ENCODE measurements around the gene RNASEH2C.
"Not testable (repeated sequence)": the region's sequence is repeated elsewhere in the genome, so short reads cannot be mapped to it uniquely, and the experiment has no call there.

Gene RNASEH2C

GRCh38 chr11:65720211-65720934 lies at the start of gene RNASEH2C:
Gene RNASEH2C, minus strand, starts transcription at chr11:65720798. Its CDS starts 40 bp downstream, at chr11:65720758.
- peaks cover 42% of the 10 kb centered on the region for H3K36me3 ChIP-seq
- H3K4me3 ChIP-seq, result peak within 1 kb of the TSS; percentile 86
- H3K9me3 ChIP-seq, result no peaks in the 10 kb centered on the region
- H3K4me1 ChIP-seq, result peaks cover 27% of the 10 kb centered on the region
- no peak for TF ChIP-seq Cebpa-rat (IDR thresholded peaks at IDR 0.05)
- H3K27ac ChIP-seq, result peak within 1 kb of the TSS; percentile 91
- H4K20me1 ChIP-seq, result peaks cover 47% of the 10 kb centered on the region
- no peaks in the 10 kb centered on the region for H3K27me3 ChIP-seq
- H3K9ac ChIP-seq, result peak within 1 kb of the TSS; percentile 89
- H3K4me2 ChIP-seq, result peak within 1 kb of the TSS; percentile 99

DNA sequence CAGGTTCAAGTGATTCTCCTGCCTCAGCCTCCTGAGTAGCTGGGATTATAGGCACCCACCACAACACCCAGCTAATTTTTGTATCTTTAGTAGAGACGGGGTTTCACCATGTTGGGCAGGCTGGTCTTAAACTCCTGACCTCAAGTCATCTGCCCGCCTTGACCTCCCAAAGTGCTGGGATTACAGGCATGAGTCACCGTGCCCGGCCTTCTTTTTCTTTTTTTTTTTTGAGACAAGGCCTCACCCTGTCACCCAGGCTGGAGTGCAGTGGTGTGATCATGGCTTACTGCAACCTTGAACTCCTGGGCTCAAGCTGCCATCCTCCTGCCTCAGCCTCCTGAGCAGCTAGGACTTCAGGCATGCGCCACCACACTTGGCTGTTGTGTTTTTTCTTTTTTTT lies 47.2 kb upstream of the RNASEH2C start:
- H3K4me2 ChIP-seq, H3K36me3 ChIP-seq, H3K27ac ChIP-seq, H3K9me3 ChIP-seq, H3K9ac ChIP-seq, H3K27me3 ChIP-seq, H3K4me3 ChIP-seq: not testable (repeated sequence)
- peaks cover 11% of the 10 kb centered on the region; the same call in 1 of the 2 replicates for H4K20me1 ChIP-seq
- H3K4me1 ChIP-seq, result peaks cover 11% of the 10 kb centered on the region

GRCh38 chr11:65767406-65767805 lies 46.8 kb upstream of the RNASEH2C start:
- Histone ChIP-seq H3K27ac (no peak overlapping the region), H3K4me2 (no peak overlapping the region), H3K4me3 (no peak overlapping the region), H3K4me1 (peaks cover 11% of the 10 kb centered on the region), H3K9me3 (peaks cover 8% of the 10 kb centered on the region), H3K36me3 (peaks cover 6% of the 10 kb centered on the region; the same call in 1 of the 2 replicates), H3K27me3 (no peaks in the 10 kb centered on the region), H4K20me1 (peaks cover 7% of the 10 kb centered on the region; the same call in 1 of the 2 replicates), H3K9ac (no peak overlapping the region)
- no peak for TF ChIP-seq Cebpa-rat (IDR thresholded peaks at IDR 0.05)

DNA sequence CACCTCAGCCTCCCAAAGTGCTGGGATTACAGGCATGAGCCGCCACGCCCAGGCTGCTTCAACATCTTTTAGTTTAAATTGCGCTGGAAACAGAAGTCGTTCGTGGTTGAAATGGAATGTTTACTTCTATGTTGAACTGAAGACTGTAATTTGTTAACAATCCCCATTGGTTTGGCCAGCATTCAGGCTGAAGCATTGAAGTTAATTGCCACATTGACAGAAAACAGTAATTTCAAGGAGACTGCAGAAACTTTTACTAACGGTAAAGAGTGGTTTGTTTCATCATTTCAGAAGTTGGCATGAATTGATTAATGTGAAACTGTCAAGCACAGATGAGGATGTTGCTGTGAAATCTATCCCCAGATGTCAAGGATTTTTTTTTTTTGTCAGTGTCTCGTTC lies 45.9 kb upstream of the RNASEH2C start:
- H3K9me3 ChIP-seq, result peaks cover 8% of the 10 kb centered on the region
- TF ChIP-seq Cebpa-rat (IDR thresholded peaks at IDR 0.05), result no peak
- H3K9ac ChIP-seq, result no peak overlapping the region
- H3K36me3 ChIP-seq, result peaks cover 6% of the 10 kb centered on the region; the same call in 1 of the 2 replicates
- H3K27me3 ChIP-seq, result no peaks in the 10 kb centered on the region
- H3K4me2 ChIP-seq, result no peak overlapping the region
- H3K4me1 ChIP-seq, result peaks cover 11% of the 10 kb centered on the region
- no peak overlapping the region for H3K4me3 ChIP-seq
- no peak overlapping the region for H3K27ac ChIP-seq
- H4K20me1 ChIP-seq, result no peaks in the 10 kb centered on the region

DNA sequence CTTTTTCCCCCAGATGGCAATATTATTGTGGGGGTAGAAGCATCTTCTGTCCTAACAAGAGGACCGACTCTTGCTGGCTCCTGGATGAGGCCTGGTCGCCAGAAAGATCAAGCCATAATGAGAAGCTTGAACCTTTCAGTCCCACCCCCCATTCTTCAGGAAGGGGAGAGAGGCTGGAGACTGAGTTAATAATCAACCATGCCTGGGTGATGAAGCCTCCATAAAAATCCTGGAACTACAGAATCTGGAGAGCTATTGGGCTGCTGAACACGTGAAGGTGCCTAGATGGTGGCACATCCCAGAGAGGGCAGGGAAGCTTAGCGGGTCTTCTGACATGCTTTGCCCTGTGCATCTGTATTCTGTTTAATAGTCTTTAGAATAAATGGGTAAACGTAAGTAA lies 43.8 kb upstream of the RNASEH2C start:
- no peak overlapping the region for H3K27ac ChIP-seq
- TF ChIP-seq Cebpa-rat (IDR thresholded peaks at IDR 0.05), result no peak
- H3K4me3 ChIP-seq, result no peak overlapping the region
- H3K27me3 ChIP-seq, result no peaks in the 10 kb centered on the region
- H3K36me3 ChIP-seq, result peaks cover 6% of the 10 kb centered on the region; the same call in 1 of the 2 replicates
- H3K9ac ChIP-seq, result no peak overlapping the region
- H4K20me1 ChIP-seq, result no peaks in the 10 kb centered on the region
- no peak overlapping the region for H3K4me2 ChIP-seq
- H3K9me3 ChIP-seq, result peaks cover 8% of the 10 kb centered on the region
- H3K4me1 ChIP-seq, result peaks cover 5% of the 10 kb centered on the region; the same call in 1 of the 2 replicates

GRCh38 chr11:65762816-65763215 lies 42.2 kb upstream of the RNASEH2C start:
- not testable (repeated sequence) for H3K27me3 ChIP-seq, H4K20me1 ChIP-seq, H3K27ac ChIP-seq

DNA sequence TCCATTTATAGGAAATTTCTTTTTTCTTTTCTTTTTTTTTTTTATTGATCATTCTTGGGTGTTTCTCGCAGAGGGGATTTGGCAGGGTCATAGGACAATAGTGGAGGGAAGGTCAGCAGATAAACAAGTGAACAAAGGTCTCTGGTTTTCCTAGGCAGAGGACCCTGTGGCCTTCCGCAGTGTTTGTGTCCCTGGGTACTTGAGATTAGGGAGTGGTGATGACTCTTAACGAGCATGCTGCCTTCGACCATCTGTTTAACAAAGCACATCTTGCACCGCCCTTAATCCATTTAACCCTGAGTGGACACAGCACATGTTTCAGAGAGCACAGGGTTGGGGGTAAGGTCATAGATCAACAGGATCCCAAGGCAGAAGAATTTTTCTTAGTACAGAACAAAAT lies 41.6 kb upstream of the RNASEH2C start:
- H3K9me3 ChIP-seq, H3K4me3 ChIP-seq, H3K27ac ChIP-seq, H3K4me2 ChIP-seq, H3K4me1 ChIP-seq, H4K20me1 ChIP-seq, H3K36me3 ChIP-seq, H3K27me3 ChIP-seq, H3K9ac ChIP-seq: not testable (repeated sequence)

More at GRCh38 chr11:65762816-65763215, 42.2 kb upstream of the RNASEH2C start:
- not testable (repeated sequence) for H3K4me3 ChIP-seq, H3K36me3 ChIP-seq, H3K4me1 ChIP-seq, H3K4me2 ChIP-seq, H3K9ac ChIP-seq, H3K9me3 ChIP-seq

DNA sequence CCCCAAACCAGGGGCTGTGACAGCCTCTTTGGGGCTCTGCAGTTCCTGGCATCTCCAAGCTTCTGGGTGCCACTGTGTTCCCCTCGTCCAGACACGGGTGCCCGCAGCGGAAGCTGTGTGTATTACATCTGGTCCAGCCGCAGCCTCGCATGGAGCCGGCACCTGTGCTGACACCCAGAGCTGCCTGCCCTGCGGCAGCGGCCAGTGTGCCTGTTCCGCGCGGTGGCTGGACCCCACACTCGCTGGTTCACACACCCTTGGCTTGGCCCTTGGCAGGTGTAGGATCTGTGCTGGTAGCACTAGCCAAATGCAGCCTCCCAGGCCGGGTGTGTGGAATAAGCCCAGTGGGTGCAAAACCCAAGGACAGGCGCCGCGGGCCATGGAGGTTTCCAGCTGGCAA lies 24.5 kb upstream of the RNASEH2C start:
- H3K27me3 ChIP-seq, result no peaks in the 10 kb centered on the region
- H3K9ac ChIP-seq, result no peak overlapping the region
- H3K4me2 ChIP-seq, result no peak overlapping the region
- no peaks in the 10 kb centered on the region for H3K4me1 ChIP-seq
- H4K20me1 ChIP-seq, result no peaks in the 10 kb centered on the region
- no peaks in the 10 kb centered on the region for H3K36me3 ChIP-seq
- no peak overlapping the region for H3K4me3 ChIP-seq
- no peak overlapping the region for H3K27ac ChIP-seq
- no peaks in the 10 kb centered on the region; the same call in 1 of the 2 replicates for H3K9me3 ChIP-seq
- TF ChIP-seq Cebpa-rat (IDR thresholded peaks at IDR 0.05), result no peak

- no peaks in the 10 kb centered on the region for H4K20me1 ChIP-seq
- no peaks in the 10 kb centered on the region for H3K4me1 ChIP-seq
- H3K27me3 ChIP-seq, result no peaks in the 10 kb centered on the region
- H3K4me2 ChIP-seq, result no peak overlapping the region
- TF ChIP-seq Cebpa-rat (IDR thresholded peaks at IDR 0.05), result no peak
- H3K9me3 ChIP-seq, result no peaks in the 10 kb centered on the region; the same call in 1 of the 2 replicates
- no peak overlapping the region for H3K27ac ChIP-seq
- H3K36me3 ChIP-seq, result no peaks in the 10 kb centered on the region
- no peak overlapping the region for H3K9ac ChIP-seq
- no peak overlapping the region for H3K4me3 ChIP-seq
Measured at GRCh38 chr11:65744699-65745042, 24.1 kb upstream of the RNASEH2C start.

DNA sequence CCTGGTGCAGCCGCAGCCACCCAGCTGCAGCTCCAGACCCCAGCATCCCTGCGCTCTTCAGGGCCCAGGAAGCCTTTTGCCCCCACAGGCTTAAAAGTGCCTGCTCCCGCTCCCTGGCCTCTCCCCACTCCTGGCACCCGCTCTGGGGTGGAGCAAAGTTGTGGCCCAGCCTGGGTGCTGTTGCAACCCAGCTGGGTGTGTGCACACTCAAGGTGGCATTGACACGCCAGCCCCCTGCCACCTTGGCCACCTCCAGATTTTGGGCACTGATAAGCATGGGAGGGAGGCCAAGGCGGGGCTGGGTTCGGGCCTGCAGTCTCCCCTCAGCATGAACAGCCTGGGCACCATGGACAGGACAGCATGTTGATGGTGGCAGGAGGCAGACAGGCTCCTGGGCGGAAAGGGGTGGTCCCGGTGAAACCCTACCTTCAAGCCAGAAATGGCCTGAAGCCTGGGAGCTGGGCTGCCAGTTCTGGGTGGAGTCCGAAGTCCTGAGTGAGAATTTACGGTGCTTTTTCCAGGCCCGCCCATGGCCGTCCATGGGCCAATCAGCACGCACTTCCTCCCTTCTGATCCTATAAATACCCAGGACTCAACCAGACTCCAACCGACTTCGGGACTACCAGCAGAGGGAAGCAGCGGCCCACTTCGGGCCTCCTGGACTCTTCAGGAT lies 23.6 kb upstream of the RNASEH2C start:
- H3K36me3 ChIP-seq, result no peaks in the 10 kb centered on the region
- no peak overlapping the region for H3K9ac ChIP-seq
- peaks cover under 1% of the 10 kb centered on the region; the same call in 1 of the 2 replicates for H3K9me3 ChIP-seq
- no peak overlapping the region for H3K4me3 ChIP-seq
- no peak for TF ChIP-seq Cebpa-rat (IDR thresholded peaks at IDR 0.05)
- H3K27ac ChIP-seq, result no peak overlapping the region
- H3K4me1 ChIP-seq, result no peaks in the 10 kb centered on the region
- no peak overlapping the region for H3K4me2 ChIP-seq
- no peaks in the 10 kb centered on the region for H4K20me1 ChIP-seq
- no peaks in the 10 kb centered on the region for H3K27me3 ChIP-seq
